ENCODE data around the gene IL19.

The IL19 gene

DNA sequence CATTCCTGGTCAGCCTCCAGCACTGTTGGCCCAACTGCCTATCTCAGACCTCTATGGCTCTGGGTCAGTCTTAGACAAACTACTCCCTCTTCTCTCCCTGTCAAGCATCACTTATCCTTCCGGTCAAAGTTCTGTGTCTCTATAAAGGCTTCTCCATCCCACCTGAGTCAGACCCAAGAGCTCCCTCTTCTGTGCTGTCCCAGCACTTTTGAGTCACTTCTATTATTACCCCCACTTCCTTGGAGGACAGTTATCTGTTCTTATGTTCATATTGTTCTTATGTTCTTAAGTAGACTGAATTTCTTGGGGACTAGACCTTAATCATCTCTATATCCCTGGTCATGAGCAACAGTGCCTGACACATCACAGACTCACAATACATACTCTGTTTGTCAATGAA, 30.9 kb downstream of the IL19 start:
- DNase-seq = no peak

DNA sequence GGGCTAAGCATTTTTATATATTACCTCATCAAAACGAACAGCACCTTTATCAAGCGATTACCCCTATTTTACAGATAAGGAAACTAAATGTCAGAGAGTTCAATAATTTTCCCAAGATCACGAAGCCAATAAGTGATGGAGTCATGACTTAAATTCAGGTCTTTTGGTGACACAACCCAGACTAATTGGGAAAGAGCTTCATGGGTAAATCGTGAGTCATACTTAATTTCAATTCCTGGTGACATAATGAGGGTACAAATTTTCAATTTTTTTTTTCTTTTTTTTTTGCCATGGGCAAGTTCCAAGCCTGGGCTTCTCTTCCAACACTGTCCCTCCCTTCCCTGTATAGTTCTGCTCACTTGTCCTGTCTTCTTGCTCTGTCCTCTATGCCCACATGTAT, 31.8 kb downstream of the IL19 start:
- DNase-seq = no peak

DNA sequence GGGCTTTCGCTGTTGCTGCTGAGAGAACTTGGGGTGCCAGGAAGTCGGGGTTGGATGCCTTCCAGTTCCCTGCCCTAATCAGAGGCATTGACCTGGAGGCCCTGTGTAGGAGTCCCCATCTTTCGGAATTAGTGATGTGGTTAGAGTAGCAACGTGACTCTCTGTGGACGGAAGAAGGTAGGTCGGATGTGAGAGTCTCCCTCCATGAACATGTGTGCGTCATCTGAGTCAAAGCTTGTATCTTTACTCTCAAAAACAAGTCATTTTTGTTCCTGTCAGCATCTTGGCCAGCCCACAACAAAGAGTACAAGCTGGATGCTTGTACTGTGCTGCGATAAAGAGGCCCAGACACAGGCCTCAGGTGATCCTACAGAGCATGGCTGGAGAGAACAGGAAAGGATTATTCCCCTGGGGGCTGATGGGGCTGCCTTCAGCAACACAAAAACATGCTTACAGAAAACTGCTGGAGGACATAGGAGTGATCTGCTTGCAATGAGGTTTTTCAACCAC, 32.7 kb downstream of the IL19 start:
- DNase-seq = peak; percentile 57

DNA sequence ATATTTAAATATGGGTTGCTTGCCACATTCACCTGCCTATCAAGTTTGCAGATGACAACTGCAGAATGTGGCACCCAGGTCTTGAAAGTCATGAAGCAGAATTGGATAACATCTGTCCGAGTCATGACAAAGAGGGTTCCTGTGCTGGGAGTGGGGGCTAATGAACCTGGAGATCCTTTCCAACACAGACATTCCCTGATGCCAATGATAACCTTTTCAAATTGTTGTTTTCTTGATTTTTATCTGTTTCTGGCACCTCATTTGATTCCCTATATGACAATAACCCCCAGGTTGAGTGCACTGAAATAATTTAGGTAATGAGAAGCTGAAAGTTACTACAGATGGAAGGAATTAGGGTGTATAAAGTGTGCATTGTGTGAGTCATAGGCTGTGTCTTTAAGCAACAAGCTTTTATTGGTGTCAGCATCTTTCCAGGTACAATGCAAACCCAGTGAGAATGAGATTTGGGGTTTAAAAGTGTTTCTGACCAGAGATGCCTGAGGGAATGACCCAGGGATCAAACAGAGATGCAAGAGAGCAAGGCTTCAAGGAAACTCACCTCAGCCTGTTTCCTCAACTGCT, 33.7 kb downstream of the IL19 start:
- DNase-seq = no peak

DNA sequence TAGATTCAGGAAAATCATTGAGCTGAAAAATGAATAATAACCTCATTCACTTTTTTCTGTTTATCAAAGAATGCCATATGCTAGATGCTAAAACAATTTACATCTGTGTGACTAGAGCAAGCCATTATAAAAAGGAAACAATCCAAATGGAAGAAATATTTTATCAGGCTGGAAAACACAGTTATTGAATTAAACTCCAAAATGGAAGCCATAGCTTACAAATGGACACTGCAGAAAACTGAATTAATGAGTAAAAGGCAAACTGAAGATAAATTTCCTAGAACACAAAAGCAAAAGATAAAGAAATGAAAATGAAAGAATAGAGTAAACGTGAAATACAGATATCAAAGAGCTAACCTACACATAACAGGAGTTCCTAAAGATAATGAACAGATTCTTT, 34.8 kb downstream of the IL19 start:
- DNase-seq = no peak

DNA sequence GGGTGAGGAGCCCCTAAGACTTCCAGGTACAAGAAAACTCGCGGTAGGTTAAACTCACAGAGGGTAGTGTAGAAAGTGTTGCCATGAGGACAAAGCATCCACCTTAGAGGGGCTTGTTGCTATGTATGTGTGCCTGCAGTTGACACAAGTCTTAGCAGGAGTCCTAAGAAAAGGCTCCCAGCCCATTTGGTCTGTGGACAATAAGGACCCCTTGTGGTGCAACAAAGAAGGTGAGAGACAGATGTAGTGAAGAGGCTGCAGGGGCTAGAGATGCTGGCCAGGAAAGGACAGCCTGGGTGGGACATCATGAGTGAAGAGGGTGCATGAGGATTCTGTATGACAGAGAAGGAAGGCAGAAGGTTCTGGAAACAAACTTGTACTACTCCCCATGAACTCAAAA, 38.0 kb downstream of the IL19 start:
- no peak for DNase-seq

DNA sequence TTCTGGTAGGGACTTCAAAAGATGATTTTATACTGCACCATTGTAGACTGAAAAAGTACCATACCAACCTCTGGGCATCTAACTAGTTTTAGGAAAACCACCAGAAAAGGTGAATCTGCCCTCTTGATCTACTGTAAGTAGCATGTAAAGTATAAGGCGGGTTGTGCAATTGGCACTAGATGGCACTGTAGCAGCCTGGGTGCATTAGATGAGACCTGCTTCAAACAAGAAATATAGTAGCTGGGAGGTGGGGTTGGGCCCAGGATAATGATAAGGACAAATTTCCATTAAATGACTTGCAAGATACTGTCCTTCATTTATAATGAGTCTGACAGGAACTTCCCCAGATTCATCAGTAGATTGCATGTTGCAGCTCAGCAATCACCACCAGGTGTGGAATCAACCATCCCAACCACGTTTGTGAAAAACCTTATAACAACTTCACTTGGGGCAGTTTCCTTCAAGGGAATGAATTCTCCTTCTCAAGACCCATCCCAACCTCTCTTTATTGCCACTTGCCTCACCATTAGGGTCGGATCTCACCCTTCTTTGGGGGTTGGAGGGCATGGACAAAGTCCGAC, 39.0 kb downstream of the IL19 start:
- DNase-seq = peak; percentile 36

DNA sequence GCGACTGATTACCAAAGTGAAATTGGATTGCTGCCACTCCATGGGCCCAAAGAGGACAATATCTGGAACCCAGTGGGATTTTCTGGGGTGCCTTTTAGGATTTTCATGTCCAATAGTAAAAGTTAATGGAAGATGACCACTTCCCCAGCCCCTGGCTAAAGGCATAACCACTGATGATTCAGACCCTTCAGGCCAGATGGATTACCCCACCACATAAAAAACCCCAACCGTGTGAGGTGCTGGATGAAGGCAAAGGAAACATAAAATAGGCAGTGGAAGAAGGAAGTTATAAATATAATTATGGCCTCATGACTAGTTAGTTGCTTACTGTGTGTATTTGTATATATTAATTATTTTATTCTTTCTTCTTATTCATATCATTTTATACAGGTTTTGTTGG, 41.9 kb downstream of the IL19 start:
- no peak for DNase-seq

DNA sequence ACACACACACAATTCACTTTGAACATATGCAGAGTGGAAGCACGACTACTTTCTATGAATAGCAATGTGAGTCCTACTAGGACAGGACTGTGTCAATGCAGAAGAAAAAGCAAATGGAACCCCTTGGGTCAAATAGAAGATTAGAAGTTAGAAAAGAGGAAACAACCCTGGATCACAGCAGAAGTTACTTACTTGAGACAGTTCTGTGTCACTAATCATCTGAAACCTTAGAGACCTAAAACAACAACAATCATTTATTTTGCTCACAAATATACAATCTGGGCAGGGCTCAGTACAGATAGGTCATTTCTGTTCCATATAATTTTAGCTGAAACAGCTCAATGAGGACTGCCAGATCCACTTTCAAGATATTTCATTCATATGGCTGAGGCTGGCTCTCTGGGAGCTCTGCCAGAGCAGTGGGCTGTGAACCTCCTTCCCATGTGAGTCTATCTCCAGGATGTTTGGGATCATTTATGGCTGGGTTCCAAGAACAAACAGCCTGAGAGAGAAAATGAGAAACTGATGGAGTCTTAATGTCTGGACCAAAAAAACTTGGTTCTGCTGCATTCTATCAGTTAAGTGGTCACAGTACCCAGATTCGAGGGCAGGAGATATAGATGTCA, 44.3 kb downstream of the IL19 start:
- no peak for DNase-seq

DNA sequence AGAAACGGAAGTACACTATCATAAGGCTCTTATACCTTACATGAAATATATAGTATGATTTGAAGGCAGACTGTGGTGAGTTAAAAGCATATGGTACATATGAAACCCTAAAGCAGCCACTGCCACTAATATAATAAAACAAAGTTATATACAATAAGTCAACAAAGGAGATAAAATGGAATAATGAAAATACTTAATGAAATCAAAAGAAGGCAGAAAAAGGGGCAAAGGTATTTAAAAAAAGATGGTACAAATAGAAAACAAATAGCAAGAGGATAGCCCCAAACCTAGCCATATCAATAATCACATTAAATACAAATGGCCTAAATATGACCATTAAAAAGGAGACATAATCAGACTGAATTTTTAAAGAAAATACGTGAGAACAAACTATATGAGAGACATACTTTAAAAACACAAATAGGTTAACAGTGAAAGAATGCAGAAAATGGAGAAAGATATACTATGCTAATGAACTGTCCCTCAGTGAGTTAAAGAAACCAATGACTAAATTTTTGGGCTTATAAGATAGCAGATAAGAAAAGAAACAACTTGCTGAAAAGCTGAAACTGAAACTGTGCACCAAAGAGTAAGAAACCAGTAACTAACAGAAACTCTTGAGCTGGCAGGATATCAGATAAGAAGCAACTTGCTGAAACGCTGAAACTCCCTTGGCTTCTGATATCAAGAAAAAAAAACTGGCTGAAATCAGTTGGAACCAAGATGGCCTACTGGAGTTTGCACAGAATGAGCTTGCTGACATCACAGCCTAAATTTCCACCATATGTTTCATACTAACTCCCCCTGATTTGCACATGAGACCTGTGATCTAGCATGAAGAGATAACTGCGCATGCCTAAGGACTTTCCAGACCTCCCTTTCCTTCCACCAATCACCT, 46.1 kb downstream of the IL19 start:
- no peak for DNase-seq

DNA sequence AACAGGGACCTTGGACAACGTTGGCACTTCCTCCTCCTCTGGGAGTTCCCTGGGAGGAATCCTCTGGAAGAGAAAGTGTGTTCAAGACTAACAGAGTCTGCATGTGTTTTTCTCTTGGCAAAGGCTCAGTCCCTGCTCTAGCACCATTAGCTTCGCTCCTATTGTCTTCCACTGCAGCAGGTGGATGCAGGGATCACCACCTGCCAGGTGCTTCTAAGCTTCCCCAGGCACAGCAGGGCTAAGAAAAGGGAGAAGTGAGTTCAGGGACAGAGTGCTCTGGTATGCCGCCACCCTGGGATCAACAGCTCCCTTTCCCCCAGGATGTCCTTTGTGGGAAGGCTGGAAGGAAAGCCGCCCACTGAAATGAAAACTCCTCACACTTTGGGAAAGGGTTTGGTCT, 50.9 kb downstream of the IL19 start:
- no peak for DNase-seq

DNA sequence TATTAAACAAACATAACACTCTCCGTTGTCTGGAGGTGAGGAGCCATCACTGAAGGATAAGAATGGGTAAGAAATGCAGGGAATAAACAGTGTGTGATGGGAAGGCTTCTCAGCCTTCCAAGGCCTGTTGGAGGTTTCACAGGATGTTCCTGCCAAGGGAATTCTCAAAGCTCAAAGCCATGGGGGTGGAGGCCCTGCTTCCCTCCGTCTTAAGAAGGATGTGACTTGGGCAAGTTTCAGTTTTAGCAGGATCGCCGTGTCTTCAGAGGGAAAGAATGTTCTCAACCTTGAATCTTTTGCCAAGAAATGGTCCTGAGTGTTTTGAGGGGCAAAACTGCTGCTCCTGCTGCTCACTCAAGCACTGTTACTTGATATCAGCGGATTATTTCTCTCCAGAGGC, 53.2 kb downstream of the IL19 start:
- DNase-seq = no peak

DNA sequence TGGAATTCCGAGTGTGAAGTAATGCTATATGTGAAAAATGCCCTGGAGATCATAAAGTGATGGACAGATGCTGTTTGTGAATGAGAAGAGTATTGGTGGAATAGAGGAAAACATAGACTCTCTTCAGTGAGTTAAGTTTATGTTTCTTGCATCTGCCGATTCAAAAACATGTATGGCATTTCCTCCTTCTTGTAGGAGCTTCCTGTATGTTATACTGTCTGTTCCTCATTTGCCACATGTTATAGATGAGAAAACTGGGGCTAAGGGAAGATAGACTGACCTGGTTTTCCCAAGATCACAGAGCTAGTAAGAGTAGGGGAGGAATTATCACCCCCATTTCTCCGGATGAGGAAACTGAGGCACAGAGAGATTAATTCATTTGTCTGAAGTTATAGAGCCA, 53.8 kb downstream of the IL19 start:
- no peak for DNase-seq

DNA sequence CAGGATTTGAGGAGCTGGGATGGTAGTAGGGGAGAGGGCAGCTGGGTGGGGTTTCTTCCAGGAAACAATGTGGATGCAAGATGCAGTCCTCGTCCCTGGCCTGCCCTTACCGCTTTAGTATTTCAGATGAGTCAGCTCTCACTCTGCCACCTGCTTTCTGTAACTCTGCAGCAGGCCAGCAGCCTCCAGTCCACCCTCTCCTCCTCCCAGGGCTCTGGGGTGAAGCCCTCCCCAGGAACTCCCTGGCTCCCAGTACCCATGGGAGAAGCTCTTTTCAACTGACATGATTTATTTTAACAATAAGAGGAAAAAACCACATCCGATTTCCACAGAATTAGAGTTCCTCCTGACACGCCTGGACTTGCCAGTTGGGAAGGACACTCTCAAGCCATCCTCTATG, 55.8 kb downstream of the IL19 start:
- no peak for DNase-seq

DNA sequence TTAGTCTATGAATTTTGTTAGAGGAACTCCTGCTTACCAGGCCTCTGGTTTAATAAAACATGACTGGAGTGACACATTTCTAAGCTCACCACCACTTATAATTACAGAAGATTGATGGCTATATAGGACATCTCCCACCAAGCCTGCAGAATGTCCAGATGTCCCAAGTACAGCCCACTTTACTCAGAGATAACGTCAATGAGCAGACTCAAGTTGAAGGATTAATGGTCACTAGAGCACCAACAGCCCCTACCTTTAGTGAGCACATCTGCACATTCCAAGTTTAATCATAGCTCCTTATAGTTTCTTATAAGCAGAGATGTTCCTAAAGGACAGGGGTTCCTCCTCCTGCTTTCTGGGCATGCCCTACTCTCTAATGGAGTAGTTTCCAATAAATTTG, 57.5 kb downstream of the IL19 start:
- no peak for DNase-seq

DNA sequence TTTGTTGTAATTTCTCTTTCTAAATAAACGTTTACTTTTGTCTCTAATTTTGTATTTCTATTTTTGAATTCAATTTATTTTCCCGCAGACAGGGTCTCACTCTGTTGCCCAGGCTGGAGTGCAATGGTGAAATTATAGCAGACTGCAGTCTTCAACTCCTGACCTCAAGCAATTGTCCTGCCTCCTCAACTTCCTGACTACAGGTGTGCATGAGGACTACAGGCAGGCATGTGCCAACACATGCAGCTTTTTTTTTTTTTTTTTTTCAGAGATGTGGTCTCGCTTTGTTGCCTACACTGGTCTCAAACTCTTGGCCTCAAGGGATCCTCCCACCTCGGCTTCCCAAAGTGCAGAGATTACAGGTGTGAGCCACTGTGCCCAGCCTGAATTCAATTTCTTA, 58.2 kb downstream of the IL19 start:
- DNase-seq = no peak

DNA sequence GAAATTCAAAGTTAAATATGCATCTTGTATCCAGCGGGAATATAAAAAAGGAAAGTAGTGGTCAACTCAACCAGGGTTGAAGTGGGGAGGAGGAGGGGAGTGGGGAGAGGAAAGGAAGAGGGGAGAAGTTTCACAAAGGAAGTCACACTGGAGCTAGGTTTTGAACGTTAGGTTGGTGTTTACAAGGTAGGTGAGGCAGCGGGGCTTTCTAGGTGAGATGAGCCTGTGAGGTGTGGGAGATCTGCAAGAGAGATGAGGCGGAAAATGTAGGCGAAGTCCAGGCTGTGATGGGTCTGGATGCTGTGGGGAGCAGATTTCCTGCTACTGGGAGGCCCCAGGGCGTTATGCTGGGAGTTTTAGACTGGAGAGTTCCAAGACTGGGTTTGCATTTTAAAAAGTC, 58.7 kb downstream of the IL19 start:
- DNase-seq = no peak

DNA sequence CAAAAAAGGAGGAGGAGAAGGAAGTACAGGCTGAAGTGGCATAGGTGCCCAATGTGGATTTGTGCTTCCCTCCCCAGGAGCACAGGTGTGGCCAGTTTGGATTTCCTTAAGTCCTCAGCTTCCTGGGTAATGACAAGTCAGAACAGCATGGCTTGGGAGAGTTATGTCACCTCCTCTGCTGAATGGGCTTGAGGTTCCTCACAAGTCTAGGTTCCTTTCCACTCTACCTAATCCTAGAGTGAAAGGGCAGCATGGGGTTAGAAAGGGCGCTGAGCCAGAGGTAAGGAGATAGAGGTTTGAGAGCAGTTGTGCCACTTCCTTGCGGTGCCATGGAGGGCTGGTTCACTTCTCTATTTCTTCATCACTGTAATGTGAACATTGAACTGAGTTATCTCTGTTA, 59.3 kb downstream of the IL19 start:
- DNase-seq = no peak

DNA sequence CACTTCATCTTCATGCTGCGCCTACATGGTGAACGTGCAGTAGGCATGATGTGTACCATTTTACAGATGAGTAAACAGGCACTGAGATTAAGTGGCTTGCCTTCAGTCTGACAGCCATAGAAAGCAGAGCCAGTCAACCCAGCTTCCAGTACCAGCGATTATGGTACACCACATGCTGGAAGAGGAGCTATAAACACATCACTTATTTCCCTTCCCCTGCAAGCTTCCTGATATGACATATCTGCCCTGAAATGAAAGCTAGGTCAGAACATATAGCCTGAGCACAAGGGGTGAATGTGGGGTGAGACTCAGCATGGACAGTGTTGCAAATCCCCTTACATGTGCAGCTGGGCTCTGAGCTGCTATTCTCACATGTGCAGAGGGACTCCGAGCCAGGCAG, 61.1 kb downstream of the IL19 start:
- no peak for DNase-seq

DNA sequence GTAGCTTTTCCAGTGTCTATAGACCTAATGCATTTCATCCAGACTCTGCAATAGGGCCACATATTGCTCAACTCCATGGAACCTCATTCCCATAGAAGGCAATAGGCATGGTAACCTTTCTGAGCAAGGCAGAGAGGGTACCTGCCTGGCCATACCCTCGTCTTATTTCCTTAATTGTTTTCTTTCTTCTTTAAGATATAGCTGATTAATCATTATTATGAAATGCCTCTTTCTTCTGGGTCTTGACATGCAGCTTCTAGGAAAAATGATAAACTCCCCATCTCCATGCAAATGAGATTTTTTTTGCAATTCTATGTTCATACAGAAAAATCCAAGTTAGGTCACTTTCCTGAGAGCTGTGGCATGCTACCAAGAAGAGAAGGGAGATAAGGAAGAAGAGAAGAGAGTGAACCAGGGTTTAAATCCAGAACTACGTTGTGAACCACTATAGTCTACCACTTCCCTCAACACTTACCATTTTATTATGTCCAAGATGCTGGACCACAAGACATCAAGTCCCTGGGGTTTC, 61.8 kb downstream of the IL19 start:
- no peak for DNase-seq

DNA sequence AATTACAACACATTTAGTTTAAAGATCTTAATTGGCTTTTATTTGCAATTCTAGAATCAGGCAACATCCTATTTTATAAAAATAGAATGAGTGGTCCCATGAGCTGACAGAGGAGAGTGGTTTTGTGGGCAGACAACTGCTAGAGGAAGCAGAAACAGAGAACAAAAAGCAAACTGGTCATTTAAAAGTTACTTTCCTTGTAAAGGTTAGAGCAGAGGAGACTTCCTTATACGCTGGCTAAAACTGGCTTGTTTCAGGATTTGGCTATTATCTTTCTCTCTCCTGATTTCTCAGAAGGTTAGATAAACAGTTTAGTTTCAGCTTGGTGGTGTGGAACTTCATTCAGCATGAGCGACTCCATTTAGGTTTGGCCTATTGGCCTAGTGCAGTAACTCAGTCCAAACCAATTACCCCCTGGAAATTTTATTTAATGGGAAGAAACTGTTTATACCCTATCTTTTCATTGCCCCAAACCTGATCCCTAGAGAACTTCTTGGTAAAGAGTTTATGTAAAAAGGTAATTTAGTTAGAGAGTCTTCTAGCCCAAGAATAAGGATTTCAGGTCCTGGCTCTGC, 62.6 kb downstream of the IL19 start:
- DNase-seq = no peak

DNA sequence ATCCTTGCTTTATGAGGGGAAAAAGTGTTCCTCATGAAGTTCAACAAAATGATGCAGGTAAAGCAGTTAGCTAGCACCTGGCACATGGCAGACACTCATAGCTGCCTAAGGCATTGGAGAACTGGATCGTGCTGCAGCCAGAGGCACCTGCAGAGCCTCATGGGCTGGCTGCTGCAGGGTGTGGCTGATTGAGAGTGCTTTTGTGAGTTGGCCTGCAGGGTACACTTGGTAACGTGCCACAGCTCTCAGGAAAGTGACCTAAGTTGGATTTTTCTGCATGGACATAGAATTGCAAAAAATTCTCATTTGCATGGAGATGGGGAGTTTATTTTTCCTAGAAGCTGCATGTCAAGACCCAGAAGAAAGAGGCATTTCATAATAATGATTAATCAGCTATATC, 63.2 kb downstream of the IL19 start:
- no peak for DNase-seq

DNA sequence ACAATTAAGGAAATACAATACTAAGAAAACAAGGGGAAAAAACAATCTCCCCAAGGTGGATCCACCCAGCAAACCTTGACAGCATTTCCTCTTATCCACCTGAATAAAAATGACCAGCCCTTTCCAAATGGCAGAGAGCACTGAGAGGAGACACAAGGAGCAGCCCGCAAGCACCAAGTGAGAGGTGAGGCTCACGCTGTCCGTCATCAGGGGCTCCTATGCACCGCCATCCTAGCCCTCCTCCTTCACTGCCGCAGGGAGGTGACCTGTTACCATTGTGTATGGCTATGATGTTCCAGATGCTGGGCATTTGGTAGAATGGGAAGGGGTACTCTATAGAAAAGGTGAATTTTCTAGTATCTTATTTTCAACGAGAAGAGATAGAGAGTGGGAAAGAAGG, 63.6 kb downstream of the IL19 start:
- no peak for DNase-seq
